GM21447 (cell line): ENCODE measurements around the gene TNS3.

Source experiments
- ATAC-seq: cut with Tn5 transposase; IDR thresholded peaks from one replicate; pipeline ENCODE4 v1.9.1; 2021; ENCODE audit not compliant: unreplicated experiment

Gene TNS3

DNA sequence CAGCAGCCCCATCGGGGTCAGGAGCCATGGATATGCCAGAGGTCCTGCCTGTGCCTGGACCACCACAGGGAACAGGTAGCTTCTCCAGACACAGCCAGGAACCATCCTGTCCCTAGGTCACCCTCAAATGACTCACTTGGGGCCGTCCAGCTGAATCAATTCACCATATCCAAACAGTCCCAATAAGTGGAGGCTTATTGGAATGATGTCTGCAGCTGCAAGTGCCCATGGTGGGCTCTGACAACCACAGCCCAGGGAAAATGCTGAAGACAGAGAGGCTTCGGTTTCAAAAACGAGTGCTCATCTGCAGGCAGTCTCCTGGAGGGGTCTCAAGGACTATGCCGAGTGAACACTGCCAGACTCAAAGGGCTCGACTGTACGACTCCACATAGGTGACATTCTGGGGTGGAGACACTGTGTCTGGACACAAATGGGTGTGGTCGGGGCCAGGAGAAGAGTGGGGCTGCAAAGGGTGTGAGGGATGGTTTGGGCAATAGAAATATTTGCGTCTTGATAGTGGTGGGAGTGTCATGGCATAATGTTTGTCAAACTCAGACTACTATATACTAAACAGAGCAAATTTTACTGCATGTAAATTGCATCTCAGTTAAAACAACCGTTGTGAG, 204.8 kb downstream of the TNS3 start:
- ATAC-seq = no peak

DNA sequence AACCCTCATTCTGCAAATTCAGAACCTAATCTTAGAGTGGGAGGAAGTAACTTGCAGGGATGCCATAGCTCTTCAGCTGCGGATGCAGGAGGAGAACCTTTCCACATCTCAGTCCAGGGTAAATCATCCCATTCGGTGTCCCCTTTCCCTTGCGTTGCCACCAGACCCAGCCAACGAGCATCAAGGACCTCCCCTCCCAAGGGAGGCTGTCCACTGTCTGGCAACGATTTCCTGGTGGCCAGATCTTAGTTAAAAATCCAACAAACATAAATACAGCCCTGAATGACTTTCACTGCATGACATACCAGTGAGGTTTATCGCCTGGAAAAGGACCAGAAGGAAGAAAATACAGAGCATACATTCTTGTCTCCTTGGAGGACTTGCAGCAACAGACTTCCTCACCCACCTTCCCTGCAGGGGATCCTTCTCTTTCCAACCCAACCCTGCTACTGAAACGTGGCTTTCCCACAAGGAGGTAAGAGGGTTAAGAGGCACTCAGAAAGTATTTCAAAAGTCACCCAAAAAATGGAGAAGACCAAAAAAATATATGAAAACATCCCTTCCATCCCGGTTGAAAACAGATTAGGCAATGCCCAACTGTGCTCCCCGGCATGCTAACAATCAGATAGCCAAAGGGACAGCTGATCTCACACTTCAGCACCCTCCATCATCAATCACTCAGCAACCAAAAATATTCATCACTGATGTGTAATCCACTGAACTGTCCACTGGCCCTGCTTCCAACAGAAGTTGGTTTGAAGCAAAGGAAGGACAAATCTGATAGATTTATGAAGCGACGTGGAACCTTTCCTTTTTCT, 206.6 kb downstream of the TNS3 start:
- ATAC-seq = no peak

GRCh38 chr7:47374538-47374937, 207.4 kb downstream of the TNS3 start:
- no peak for ATAC-seq

- ATAC-seq = no peak
Observed at GRCh38 chr7:47373871-47374451, 207.9 kb downstream of the TNS3 start.

- no peak for ATAC-seq
Observed at GRCh38 chr7:47371733-47372368, 210.1 kb downstream of the TNS3 start.

DNA sequence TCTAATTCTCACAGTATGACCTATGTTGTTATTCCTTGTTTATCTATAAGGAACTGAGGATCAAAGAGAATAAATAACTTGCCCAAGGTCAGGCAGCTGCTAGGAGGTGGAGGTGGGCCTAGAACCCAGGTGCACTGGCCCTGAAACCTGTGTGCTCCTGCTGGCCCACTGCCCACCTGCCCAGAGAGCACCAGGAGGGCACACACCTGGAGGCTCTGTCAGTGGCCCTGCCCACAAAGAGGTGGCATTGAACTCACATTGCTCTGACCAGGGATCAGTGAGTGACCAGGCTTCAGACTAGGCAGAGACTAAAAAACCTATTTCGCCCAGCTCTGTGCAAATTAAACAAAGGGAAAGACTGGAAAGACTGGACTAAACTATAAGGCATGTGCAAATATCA, 210.6 kb downstream of the TNS3 start:
- no peak for ATAC-seq

- no peak for ATAC-seq
Observed at GRCh38 chr7:47370461-47371042, 211.4 kb downstream of the TNS3 start.

GRCh38 chr7:47369736-47370135, 212.2 kb downstream of the TNS3 start:
- ATAC-seq = no peak

DNA sequence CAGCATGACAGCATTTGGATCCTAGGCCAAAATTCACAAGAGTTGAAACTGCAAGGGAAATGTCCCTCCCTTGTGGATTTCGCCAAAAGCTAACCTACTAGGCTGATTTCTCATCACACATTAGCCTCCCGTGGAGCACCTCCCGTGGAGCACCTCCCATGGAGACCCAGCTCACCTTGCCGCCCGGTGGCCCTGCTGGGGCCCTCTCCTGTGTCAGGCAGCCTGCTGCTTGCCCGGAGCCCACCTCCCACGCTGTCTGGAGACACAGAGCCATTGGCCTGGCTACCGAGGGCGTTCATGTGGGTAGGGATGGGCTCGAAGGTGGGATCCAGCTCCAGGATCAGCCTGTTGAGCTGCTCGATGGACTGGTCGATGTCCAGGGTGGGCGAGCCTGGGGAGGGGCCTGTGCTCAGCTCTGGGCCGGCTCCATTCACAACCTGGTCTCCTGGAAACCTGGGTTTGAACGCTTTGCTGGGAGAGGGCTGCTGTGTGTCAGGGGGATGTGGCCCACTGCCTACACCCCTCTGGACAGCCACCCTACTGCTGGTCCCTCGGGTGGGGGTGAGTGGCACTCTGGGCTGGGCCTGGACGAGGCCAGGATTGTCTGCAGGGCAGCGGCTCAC, 213.6 kb downstream of the TNS3 start:
- ATAC-seq = no peak

GRCh38 chr7:47367369-47367768, 214.5 kb downstream of the TNS3 start:
- no peak for ATAC-seq

DNA sequence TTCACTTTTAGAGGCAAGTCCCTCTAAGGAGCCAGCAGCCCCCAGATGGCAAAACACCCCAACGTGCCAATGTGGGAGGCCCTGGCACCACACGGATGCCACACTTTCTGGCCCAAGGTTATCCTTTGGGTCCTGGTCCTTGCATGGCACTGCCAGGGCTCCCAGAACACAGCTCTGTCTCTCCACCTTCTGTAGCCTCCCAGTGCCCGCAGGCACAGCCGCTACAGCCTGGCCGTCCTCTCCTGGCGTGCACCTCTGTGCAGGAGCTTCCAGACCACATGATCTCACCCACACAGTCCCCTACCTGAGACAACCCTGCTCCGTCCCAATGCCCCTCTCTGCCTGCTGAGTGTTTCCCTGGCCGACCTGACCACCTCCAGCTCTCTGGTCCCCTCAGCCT, 215.0 kb downstream of the TNS3 start:
- ATAC-seq = no peak

GRCh38 chr7:47366211-47366610, 215.7 kb downstream of the TNS3 start:
- no peak for ATAC-seq

- no peak for ATAC-seq
Observed at GRCh38 chr7:47362984-47363383, 218.9 kb downstream of the TNS3 start.

GRCh38 chr7:47361746-47362215, 220.1 kb downstream of the TNS3 start:
- ATAC-seq = no peak

GRCh38 chr7:47361236-47361635, 220.7 kb downstream of the TNS3 start:
- no peak for ATAC-seq

DNA sequence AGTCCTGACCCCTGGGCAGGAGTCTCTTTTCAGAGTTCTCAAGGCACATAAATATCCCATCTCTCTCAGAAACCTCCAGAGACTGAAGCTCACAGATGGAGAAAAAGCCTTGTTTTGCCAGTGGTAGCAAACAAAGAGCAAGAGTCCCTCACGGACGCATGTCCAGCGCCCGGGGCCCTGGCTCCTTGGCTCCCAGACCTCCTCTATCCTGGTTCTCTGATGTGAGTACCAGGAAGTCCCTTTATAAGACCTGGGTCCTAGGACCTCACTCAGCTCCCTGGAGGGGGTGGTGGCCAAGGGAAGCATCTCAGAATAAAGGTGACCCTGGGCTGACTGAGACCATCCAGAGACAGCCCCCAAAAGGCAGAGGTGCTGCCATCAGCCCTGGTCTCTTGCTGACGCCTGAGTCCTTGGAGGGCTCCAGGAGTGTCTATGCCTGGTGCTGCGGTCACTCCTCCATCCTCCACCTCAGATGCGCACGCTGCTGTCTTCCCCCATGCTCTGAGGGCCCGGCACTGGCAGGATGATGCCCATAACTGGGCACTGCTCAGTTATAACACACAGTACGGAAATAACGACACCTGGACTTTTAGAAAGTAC, 221.5 kb downstream of the TNS3 start:
- ATAC-seq = no peak

- ATAC-seq = no peak
Observed at GRCh38 chr7:47358944-47359588, 222.8 kb downstream of the TNS3 start.

DNA sequence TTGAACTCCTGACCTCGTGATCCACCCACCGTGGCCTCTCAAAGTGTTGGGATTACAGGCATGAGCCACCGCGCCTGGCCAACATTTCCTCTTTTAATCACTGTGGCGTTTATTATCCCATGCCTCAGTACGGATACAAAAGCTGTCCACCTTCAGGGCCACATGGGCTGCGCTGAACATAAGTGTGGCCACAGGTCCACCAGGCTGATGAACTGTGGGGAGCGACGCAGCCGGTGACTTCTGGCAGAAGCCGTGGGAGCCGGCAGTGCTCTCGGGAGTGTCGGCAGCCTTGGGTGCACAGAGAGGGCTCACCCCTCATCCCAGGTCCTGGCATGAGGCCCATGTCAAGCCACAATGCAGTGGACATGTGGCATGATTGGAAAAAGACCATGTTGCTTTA, 223.6 kb downstream of the TNS3 start:
- ATAC-seq = no peak

GRCh38 chr7:47357863-47358262, 224.0 kb downstream of the TNS3 start:
- ATAC-seq = no peak

- no peak for ATAC-seq
Observed at GRCh38 chr7:47357361-47357760, 224.6 kb downstream of the TNS3 start.
